Transverse colon (tissue), 4 donors: ENCODE measurements around the gene RORB. TPM values are rescaled to one million over a fixed set of nuclear protein-coding genes. Genes with fewer than 3 reads are reported as not detected.

Experiments used
- DNase-seq: peaks from one replicate; pipeline ENCODE4 v3.0.0-alpha.2; 2019
- H3K27ac ChIP-seq, 4 donors: fragments of 200-600 bp; sonication (generic); 2 replicates each; pipeline ENCODE4 v1.5.1; 2016 to 2018; ENCODE audit warnings: inconsistent platforms in 4 of 4
- H3K27me3 ChIP-seq: fragments of 200-600 bp; sonication (generic); 2 replicates; pipeline ENCODE4 v1.5.1; 2017; ENCODE audit warnings: inconsistent platforms
- H3K36me3 ChIP-seq, 4 donors: fragments of 200-600 bp; sonication (generic); 2 replicates each; pipeline ENCODE4 v1.5.1; 2017 to 2019; ENCODE audit warnings: inconsistent platforms in 4 of 4
- H3K4me1 ChIP-seq, 4 donors: fragments of 200-600 bp; sonication (generic); 2 replicates each; pipeline ENCODE4 v1.5.1; 2017 to 2020; ENCODE audit warnings: inconsistent platforms in 4 of 4
- H3K4me3 ChIP-seq, 4 donors: fragments of 200-600 bp; sonication (generic); 1 replicate in 1 of 4; 2 replicates in 3 of 4; pipeline versions ENCODE4 v1.5.1 to v1.6.1; 2017 to 2019; ENCODE audit warnings: inconsistent platforms in 4 of 4
- H3K9me3 ChIP-seq, 2 donors: fragments of 200-600 bp; sonication (generic); 2 replicates each; pipeline ENCODE4 v1.5.1; 2017 to 2019; ENCODE audit warnings: inconsistent platforms in 2 of 2
- CTCF ChIP-seq, 5 experiments: fragments of 200-600 bp in 3 of 5; fragments of 450-650 bp in 2 of 5; sonication (generic) in 3 of 5; IDR thresholded peaks; 1 replicate in 2 of 5; 2 replicates in 3 of 5; pipeline ENCODE4 v1.5.1; 2016 to 2017; ENCODE audit warnings: antibody characterized with exemption in 5 of 5, inconsistent platforms in 3 of 5, mild to moderate bottlenecking in 2 of 5, moderate library complexity in 1 of 5
- EP300 ChIP-seq: sonication (generic); formaldehyde crosslinking; IDR thresholded peaks from one replicate; pipeline ENCODE4 v1.6.1; 2017; ENCODE audit warnings: antibody characterized with exemption, low read depth
- POLR2A ChIP-seq: fragments of 450-650 bp; IDR thresholded peaks from one replicate; pipeline ENCODE4 v1.6.1; 2016; ENCODE audit warnings: antibody characterized with exemption, mild to moderate bottlenecking, moderate library complexity
- POLR2AphosphoS5 ChIP-seq, 3 donors: sonication (generic); formaldehyde crosslinking; IDR thresholded peaks; one replicate each; pipeline ENCODE4 v1.6.1; 2016; ENCODE audit warnings: antibody characterized with exemption in 3 of 3
- WGBS, 2 donors: methylation state at CpG; one replicate each; pipeline ENCODE4 v1.1.5; 2018; ENCODE audit warnings: low coverage in 1 of 2; 5-methylcytosine and 5-hydroxymethylcytosine counted together
- in situ Hi-C, 4 donors: fragments of 200-750 bp; cut with MboI; loops; one replicate each; pipeline versions ENCODE4 v1.15.0 to v1.15.1; 2017; ENCODE audit warnings: low sequenced_read_pairs in 3 of 4, low pct_ligation_motif_present in 1 of 4, low pct_unique_long_range_greater_than_20kb in 1 of 4
- intact Hi-C: fragments of 100-400 bp; cut with DNase I; formaldehyde crosslinking; loops from one replicate; pipeline ENCODE4 v1.15.1; 2023; ENCODE audit warnings: low total_unique reads
- total RNA-seq, 4 donors: library from RNA; depleted of rRNA; stranded (reverse); fragments of >200 nt; gene quantifications; one replicate each; pipeline ENCODE4 v1.1.0, GENCODE V29; 2016

RORB gene
- total RNA-seq, 4 donors from 2014 or later, result 0.20 to 1.1 (median 0.27) TPM; not detected in 1

- DNase-seq, result no peak
- no peak for TF ChIP-seq POLR2AphosphoS5 (IDR thresholded peaks at IDR 0.05)
- TF ChIP-seq POLR2A, result no peak
- TF ChIP-seq EP300, result no peak
- TF ChIP-seq CTCF (IDR thresholded peaks at IDR 0.05), result no peak
- Histone ChIP-seq H3K36me3 (no peaks in the 10 kb centered on the region), H3K4me3 (no peak overlapping the region), H3K9me3 (no peaks in the 10 kb centered on the region), H3K27ac (no peak overlapping the region), H3K27me3 (no peaks in the 10 kb centered on the region), H3K4me1 (no peaks in the 10 kb centered on the region)
- 94 to 100% methylated on average over 1 of the region's 1 CpG for WGBS, 2 donors
- intact Hi-C loops (no loop called here), in situ Hi-C loops (no loop called here)
Measured at GRCh38 chr9:74742191-74742790, 245.2 kb downstream of the RORB start.
